Body of pancreas (tissue), 4 donors: Measurements from ENCODE around the gene PSAPL1. TPM values are rescaled to one million over a fixed set of nuclear protein-coding genes. Genes with fewer than 3 reads are reported as not detected.

Experiments
- ATAC-seq: fragments of 150-250 bp; one replicate; pipeline ENCODE4 v1.9.1; 2016
- DNase-seq, 4 donors: peaks; one replicate each; pipeline ENCODE4 v3.0.0-alpha.2; 2019
- H3K27ac ChIP-seq, 4 donors: fragments of 200-600 bp; sonication (generic); 1 replicate in 3 of 4; 2 replicates in 1 of 4; pipeline versions ENCODE4 v1.5.1 to v1.6.1; 2016 to 2019; ENCODE audit warnings: mild to moderate bottlenecking in 1 of 4, mixed read lengths in 1 of 4, moderate library complexity in 1 of 4
- H3K27me3 ChIP-seq, 2 donors: fragments of 200-600 bp; sonication (generic); one replicate each; pipeline ENCODE4 v1.6.0; 2016; ENCODE audit warnings: mild to moderate bottlenecking in 1 of 2
- H3K36me3 ChIP-seq, 2 donors: fragments of 200-600 bp; sonication (generic); replicated peaks in 1 of 2; 2 replicates each; pipeline ENCODE4 v1.5.1; 2016; ENCODE audit warnings: low read depth in 2 of 2; ENCODE audit not compliant: insufficient read depth in 1 of 2
- H3K4me1 ChIP-seq: fragments of 200-600 bp; sonication (generic); one replicate; pipeline ENCODE4 v1.6.0; 2016
- H3K4me3 ChIP-seq, 2 donors: fragments of 200-600 bp; sonication (generic); 1 replicate in 1 of 2; 2 replicates in 1 of 2; pipeline ENCODE4 v1.5.1; 2016 to 2019
- H3K9me3 ChIP-seq, 3 donors: fragments of 200-600 bp; sonication (generic); 1 replicate in 2 of 3; 2 replicates in 1 of 3; pipeline ENCODE4 v1.5.1; 2016
- CTCF ChIP-seq, 7 experiments: fragments of 450-650 bp in 4 of 7; fragments of 200-600 bp in 3 of 7; sonication (generic) in 3 of 7; IDR thresholded peaks; one replicate each; pipeline ENCODE4 v1.5.1; 2016 to 2019; ENCODE audit warnings: antibody characterized with exemption in 7 of 7
- POLR2A ChIP-seq, 3 donors: fragments of 450-650 bp; IDR thresholded peaks; one replicate each; pipeline ENCODE4 v1.6.1; 2016; ENCODE audit warnings: antibody characterized with exemption in 3 of 3, mild to moderate bottlenecking in 2 of 3
- WGBS, 2 donors: methylation state at CpG; one replicate each; pipeline ENCODE4 v1.1.5; 2017; 5-methylcytosine and 5-hydroxymethylcytosine counted together
- intact Hi-C: fragments of 100-400 bp; cut with DNase I; formaldehyde crosslinking; loops from one replicate; pipeline ENCODE4 v1.15.1; 2023
- total RNA-seq, 2 donors: library from RNA; depleted of rRNA; stranded (reverse); fragments of >200 nt; gene quantifications; one replicate each; pipeline ENCODE4 v1.1.0, GENCODE V29; 2016

PSAPL1 gene, protein sequence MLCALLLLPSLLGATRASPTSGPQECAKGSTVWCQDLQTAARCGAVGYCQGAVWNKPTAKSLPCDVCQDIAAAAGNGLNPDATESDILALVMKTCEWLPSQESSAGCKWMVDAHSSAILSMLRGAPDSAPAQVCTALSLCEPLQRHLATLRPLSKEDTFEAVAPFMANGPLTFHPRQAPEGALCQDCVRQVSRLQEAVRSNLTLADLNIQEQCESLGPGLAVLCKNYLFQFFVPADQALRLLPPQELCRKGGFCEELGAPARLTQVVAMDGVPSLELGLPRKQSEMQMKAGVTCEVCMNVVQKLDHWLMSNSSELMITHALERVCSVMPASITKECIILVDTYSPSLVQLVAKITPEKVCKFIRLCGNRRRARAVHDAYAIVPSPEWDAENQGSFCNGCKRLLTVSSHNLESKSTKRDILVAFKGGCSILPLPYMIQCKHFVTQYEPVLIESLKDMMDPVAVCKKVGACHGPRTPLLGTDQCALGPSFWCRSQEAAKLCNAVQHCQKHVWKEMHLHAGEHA
- total RNA-seq: under 1 TPM in 1 of 2 donors, not detected in 1; 0.52 TPM

- ATAC-seq (no peak), DNase-seq (peak in 2 of 4 donors; percentile 19 to 65)
- 15 to 23% methylated on average over 6 to 7 of the region's 7 CpGs for WGBS, 2 donors
- intact Hi-C loops: no loop called here
- Histone ChIP-seq H3K4me1 (no peaks in the 10 kb centered on the region), H3K4me3 (no peak within 1 kb of the TSS), H3K27ac (no peak within 1 kb of the TSS), H3K27me3 (no peaks in the 10 kb centered on the region), H3K9me3 (no peaks in the 10 kb centered on the region), H3K36me3 (no peaks in the 10 kb centered on the region)
- TF ChIP-seq CTCF (IDR thresholded peaks at IDR 0.05): no peak
- TF ChIP-seq POLR2A (IDR thresholded peaks at IDR 0.05): no peak
These were observed at the start of gene PSAPL1 for GRCh38 chr4:7434766-7435150. TSS of gene PSAPL1 (minus strand) at chr4:7434930. CDS start at chr4:7434879, 51 bp downstream.

GRCh38 chr4:7481227-7481626, 46.5 kb upstream of the PSAPL1 start:
- DNase-seq (no peak), ATAC-seq (no peak)
- Histone ChIP-seq H3K4me3 (no peak overlapping the region), H3K27ac (no peak overlapping the region), H3K9me3 (no peaks in the 10 kb centered on the region), H3K4me1 (no peaks in the 10 kb centered on the region), H3K36me3 (no peaks in the 10 kb centered on the region), H3K27me3 (no peaks in the 10 kb centered on the region)
- TF ChIP-seq POLR2A (IDR thresholded peaks at IDR 0.05): no peak
- TF ChIP-seq CTCF (IDR thresholded peaks at IDR 0.05): no peak
- 56 to 65% methylated on average over 13 to 14 of the region's 14 CpGs for WGBS, 2 donors
- intact Hi-C loops: no loop called here

- TF ChIP-seq POLR2A (IDR thresholded peaks at IDR 0.05): no peak
- no peak for TF ChIP-seq CTCF (IDR thresholded peaks at IDR 0.05)
- H3K27ac ChIP-seq: no peak overlapping the region
- no peak for ATAC-seq
- 65 to 81% methylated on average over 5 to 16 of the region's 16 CpGs for WGBS, 2 donors
- H3K4me1 ChIP-seq: no peaks in the 10 kb centered on the region
- DNase-seq: no peak
- no peaks in the 10 kb centered on the region for H3K27me3 ChIP-seq
- intact Hi-C loops: no loop called here
- no peaks in the 10 kb centered on the region for H3K36me3 ChIP-seq
- H3K4me3 ChIP-seq: no peak overlapping the region
- H3K9me3 ChIP-seq: no peaks in the 10 kb centered on the region
These were observed 45.7 kb upstream of the PSAPL1 start for GRCh38 chr4:7480423-7480822.

GRCh38 chr4:7478665-7479064, 43.9 kb upstream of the PSAPL1 start:
- no peaks in the 10 kb centered on the region for H3K4me1 ChIP-seq
- H3K27me3 ChIP-seq: no peaks in the 10 kb centered on the region
- DNase-seq: no peak
- intact Hi-C loops: no loop called here
- no peak for ATAC-seq
- no peak overlapping the region for H3K4me3 ChIP-seq
- no peaks in the 10 kb centered on the region for H3K36me3 ChIP-seq
- no peak overlapping the region for H3K27ac ChIP-seq
- no peaks in the 10 kb centered on the region for H3K9me3 ChIP-seq
- 36 to 48% methylated on average over 7 to 11 of the region's 11 CpGs for WGBS, 2 donors
- TF ChIP-seq POLR2A (IDR thresholded peaks at IDR 0.05) (no peak), CTCF (IDR thresholded peaks at IDR 0.05) (no peak)
